ENCODE data around the gene SMARCA2.

SMARCA2 gene

DNA sequence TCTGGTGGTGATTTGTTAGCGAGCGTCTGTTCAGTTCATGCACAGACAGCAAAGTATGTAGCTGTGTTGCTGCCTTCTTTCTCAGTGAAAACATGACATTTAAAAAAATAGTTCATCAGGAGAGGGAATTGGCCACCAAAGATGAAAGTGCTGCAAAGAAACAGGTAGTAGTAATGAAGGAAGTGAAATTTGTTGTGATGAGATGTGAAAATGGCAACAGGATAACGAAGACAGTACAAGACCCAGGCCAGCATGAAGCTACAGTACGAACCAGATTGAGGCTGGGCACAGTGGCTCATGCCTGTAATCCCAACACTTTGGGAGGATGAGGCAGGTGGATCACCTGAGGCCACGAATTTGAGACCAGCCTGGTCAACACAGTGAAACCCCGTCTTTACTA, 136.0 kb downstream of the SMARCA2 start:
- Histone ChIP-seq H3K4me3 (IDR thresholded peaks at IDR 0.05; ENCODE audit: insufficient read depth, low read depth, low read length) (no peak overlapping the region), H3K27ac (no peak overlapping the region), H3K4me1 (ENCODE audit: low read depth, poor library complexity, severe bottlenecking) (no peaks in the 10 kb centered on the region), H3K27me3 (ENCODE audit: insufficient read depth, low read depth) (no peaks in the 10 kb centered on the region), H3K36me3 (ENCODE audit: insufficient read depth) (no peaks in the 10 kb centered on the region), H3K79me2 (ENCODE audit: insufficient read depth, low read depth) (peaks cover 16% of the 10 kb centered on the region), H2AFZ (ENCODE audit: low read depth) (no peak overlapping the region), H3K9ac (no peak overlapping the region), H4K20me1 (ENCODE audit: insufficient read depth) (no peaks in the 10 kb centered on the region), H3K4me2 (no peak overlapping the region)
- TF ChIP-seq, protein P1, sequence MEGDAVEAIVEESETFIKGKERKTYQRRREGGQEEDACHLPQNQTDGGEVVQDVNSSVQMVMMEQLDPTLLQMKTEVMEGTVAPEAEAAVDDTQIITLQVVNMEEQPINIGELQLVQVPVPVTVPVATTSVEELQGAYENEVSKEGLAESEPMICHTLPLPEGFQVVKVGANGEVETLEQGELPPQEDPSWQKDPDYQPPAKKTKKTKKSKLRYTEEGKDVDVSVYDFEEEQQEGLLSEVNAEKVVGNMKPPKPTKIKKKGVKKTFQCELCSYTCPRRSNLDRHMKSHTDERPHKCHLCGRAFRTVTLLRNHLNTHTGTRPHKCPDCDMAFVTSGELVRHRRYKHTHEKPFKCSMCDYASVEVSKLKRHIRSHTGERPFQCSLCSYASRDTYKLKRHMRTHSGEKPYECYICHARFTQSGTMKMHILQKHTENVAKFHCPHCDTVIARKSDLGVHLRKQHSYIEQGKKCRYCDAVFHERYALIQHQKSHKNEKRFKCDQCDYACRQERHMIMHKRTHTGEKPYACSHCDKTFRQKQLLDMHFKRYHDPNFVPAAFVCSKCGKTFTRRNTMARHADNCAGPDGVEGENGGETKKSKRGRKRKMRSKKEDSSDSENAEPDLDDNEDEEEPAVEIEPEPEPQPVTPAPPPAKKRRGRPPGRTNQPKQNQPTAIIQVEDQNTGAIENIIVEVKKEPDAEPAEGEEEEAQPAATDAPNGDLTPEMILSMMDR (conservative IDR thresholded peaks at IDR 0.05; ENCODE audit: low read depth, low read length), result no peak

DNA sequence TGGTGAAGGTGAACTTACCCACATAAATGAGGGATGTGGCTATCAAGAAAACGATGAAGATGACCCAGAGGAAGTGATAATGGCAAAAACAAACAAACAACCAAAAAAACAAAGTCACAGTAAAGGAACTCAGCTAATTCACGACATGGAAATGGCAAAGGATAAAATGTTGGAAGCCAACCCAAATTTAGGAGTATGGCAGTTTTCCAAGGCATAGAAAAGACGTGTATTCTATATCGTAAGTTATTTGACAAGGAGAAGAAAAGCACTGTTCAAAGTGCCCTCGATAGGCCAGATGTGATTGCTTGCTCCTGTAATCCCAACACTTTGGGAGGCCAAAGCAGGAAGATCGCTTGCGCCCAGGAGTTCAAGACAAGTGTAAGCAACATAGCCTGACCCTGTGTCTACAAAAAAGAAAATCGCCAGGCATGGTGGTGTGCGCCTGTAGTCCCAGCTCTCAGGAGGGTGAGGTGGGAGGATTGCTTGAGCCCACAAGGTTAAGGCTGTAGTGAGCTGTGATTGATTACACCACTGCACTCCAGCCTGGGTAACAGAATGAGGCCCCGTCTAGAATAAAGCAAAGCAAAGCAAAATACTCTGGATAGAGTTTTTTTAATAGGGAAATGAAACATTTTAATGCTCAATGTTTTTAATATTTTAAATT, 138.0 kb downstream of the SMARCA2 start:
- peaks cover 12% of the 10 kb centered on the region for H3K4me1 ChIP-seq (ENCODE audit: low read depth, poor library complexity, severe bottlenecking)
- TF ChIP-seq, protein P1 (conservative IDR thresholded peaks at IDR 0.05; ENCODE audit: low read depth, low read length), result no peak
- H3K27me3 ChIP-seq (ENCODE audit: insufficient read depth, low read depth), result no peaks in the 10 kb centered on the region
- H2AFZ ChIP-seq (ENCODE audit: low read depth), result no peak overlapping the region
- H3K36me3 ChIP-seq (ENCODE audit: insufficient read depth), result no peaks in the 10 kb centered on the region
- no peak overlapping the region for H3K27ac ChIP-seq
- H3K4me2 ChIP-seq, result no peak overlapping the region
- peaks cover 33% of the 10 kb centered on the region for H3K79me2 ChIP-seq (ENCODE audit: insufficient read depth, low read depth)
- no peaks in the 10 kb centered on the region for H4K20me1 ChIP-seq (ENCODE audit: insufficient read depth)
- no peak overlapping the region for H3K9ac ChIP-seq
- no peak overlapping the region for H3K4me3 ChIP-seq (IDR thresholded peaks at IDR 0.05; ENCODE audit: insufficient read depth, low read depth, low read length)

DNA sequence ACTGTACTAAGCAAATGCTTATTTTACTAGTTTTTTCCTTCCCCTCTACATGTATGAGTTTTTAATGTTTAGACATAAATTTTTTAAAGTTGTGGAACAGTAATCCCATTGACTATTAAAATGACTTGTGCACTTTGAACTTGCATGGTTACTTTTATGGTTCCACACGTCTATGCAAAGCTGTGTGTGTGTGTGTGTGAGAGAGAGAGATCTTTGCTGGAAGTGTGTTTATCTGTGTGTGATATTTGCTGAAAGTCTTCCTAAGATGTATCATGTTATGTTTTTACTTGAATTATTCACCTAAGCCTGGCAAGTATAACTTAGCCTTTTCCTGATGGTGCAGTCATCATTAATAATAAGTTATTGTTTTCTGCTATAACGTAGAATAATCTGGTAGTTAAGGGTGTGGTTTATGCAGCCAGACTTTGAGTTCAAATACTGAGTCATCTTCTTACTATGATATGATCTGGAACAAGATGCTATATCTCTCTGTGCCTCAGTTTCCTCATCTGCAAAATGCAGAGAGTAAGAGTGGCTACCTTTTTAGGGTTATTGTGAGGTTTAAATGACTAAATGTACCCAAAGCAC, 138.6 kb downstream of the SMARCA2 start:
- Histone ChIP-seq H4K20me1 (ENCODE audit: insufficient read depth) (no peaks in the 10 kb centered on the region), H3K9ac (no peak overlapping the region), H2AFZ (ENCODE audit: low read depth) (no peak overlapping the region), H3K4me2 (no peak overlapping the region), H3K4me3 (IDR thresholded peaks at IDR 0.05; ENCODE audit: insufficient read depth, low read depth, low read length) (no peak overlapping the region), H3K4me1 (ENCODE audit: low read depth, poor library complexity, severe bottlenecking) (peaks cover 17% of the 10 kb centered on the region), H3K27ac (no peak overlapping the region), H3K79me2 (ENCODE audit: insufficient read depth, low read depth) (peaks cover 38% of the 10 kb centered on the region), H3K36me3 (ENCODE audit: insufficient read depth) (no peaks in the 10 kb centered on the region), H3K27me3 (ENCODE audit: insufficient read depth, low read depth) (no peaks in the 10 kb centered on the region)
- TF ChIP-seq, protein P1 (conservative IDR thresholded peaks at IDR 0.05; ENCODE audit: low read depth, low read length), result no peak

DNA sequence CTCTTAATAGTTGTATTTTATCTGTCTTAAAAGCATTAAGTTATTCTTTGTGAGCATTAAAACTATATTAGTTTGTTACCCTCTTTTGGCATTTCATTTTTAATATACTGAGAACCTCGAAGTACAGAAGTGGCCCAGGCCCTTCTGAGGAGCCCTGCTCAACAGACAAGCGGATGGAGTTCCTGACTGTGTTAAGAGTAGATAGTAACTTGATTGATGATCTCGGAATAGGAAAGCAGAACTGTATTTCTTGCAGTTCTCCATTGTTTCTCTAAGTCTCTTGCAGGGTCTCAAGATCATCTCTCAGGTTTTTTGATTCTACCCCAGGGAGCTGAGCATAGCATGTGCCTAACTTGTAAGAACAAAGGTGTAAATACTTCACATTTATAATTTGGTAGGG, 139.6 kb downstream of the SMARCA2 start:
- Histone ChIP-seq H3K4me1 (ENCODE audit: low read depth, poor library complexity, severe bottlenecking) (peaks cover 27% of the 10 kb centered on the region), H2AFZ (ENCODE audit: low read depth) (no peak overlapping the region), H3K79me2 (ENCODE audit: insufficient read depth, low read depth) (peaks cover 48% of the 10 kb centered on the region), H4K20me1 (ENCODE audit: insufficient read depth) (no peaks in the 10 kb centered on the region), H3K27me3 (ENCODE audit: insufficient read depth, low read depth) (no peaks in the 10 kb centered on the region), H3K36me3 (ENCODE audit: insufficient read depth) (no peaks in the 10 kb centered on the region), H3K27ac (no peak overlapping the region), H3K9ac (no peak overlapping the region), H3K4me2 (no peak overlapping the region), H3K4me3 (IDR thresholded peaks at IDR 0.05; ENCODE audit: insufficient read depth, low read depth, low read length) (no peak overlapping the region)
- TF ChIP-seq, protein P1 (conservative IDR thresholded peaks at IDR 0.05; ENCODE audit: low read depth, low read length), result no peak
